Measurements from ENCODE around the gene ZDHHC1.

Gene ZDHHC1

GRCh38 chr16:67446968-67447507 is 30.8 kb upstream of the ZDHHC1 start:
- DNase-seq = no peak

GRCh38 chr16:67445913-67446907 is 29.9 kb upstream of the ZDHHC1 start:
- no peak for DNase-seq

GRCh38 chr16:67445441-67445912 is 29.2 kb upstream of the ZDHHC1 start:
- DNase-seq = no peak

GRCh38 chr16:67445126-67445426 is 28.8 kb upstream of the ZDHHC1 start:
- DNase-seq = no peak

GRCh38 chr16:67444259-67445125 is 28.2 kb upstream of the ZDHHC1 start:
- DNase-seq = no peak

GRCh38 chr16:67443265-67443664 is 27.0 kb upstream of the ZDHHC1 start:
- DNase-seq = no peak

GRCh38 chr16:67442581-67443255 is 26.4 kb upstream of the ZDHHC1 start:
- no peak for DNase-seq

GRCh38 chr16:67441907-67442306 is 25.6 kb upstream of the ZDHHC1 start:
- no peak for DNase-seq

- DNase-seq = no peak
Measured at GRCh38 chr16:67441271-67441753, 25.0 kb upstream of the ZDHHC1 start.

GRCh38 chr16:67438824-67439393 is 22.6 kb upstream of the ZDHHC1 start:
- DNase-seq = no peak

- DNase-seq = no peak
Measured at GRCh38 chr16:67438098-67438791, 22.0 kb upstream of the ZDHHC1 start.

GRCh38 chr16:67437513-67437912 is 21.2 kb upstream of the ZDHHC1 start:
- no peak for DNase-seq

GRCh38 chr16:67436640-67437193 is 20.4 kb upstream of the ZDHHC1 start:
- DNase-seq = no peak

- no peak for DNase-seq
Measured at GRCh38 chr16:67435758-67436164, 19.5 kb upstream of the ZDHHC1 start.

GRCh38 chr16:67433131-67433719 is 16.9 kb upstream of the ZDHHC1 start:
- DNase-seq = no peak

GRCh38 chr16:67432506-67432890 is 16.2 kb upstream of the ZDHHC1 start:
- DNase-seq = no peak

- no peak for DNase-seq
Measured at GRCh38 chr16:67431775-67432505, 15.7 kb upstream of the ZDHHC1 start.

GRCh38 chr16:67430977-67431774 is 14.9 kb upstream of the ZDHHC1 start, which contains the start of gene HSD11B2:
Gene HSD11B2, plus strand, starts transcription at chr16:67431121. Its CDS starts 128 bp downstream, at chr16:67431249.
- peak; percentile 36 for DNase-seq

- DNase-seq = no peak
Measured at GRCh38 chr16:67430504-67430976, 14.3 kb upstream of the ZDHHC1 start.

All from HCEC 1CT (cell line).